A673 (cell line): Measurements from ENCODE around the gene ARRDC2.

Experiments
- CTCF ChIP-seq: fragments of 300-800, 200-600 bp; sonication (generic); conservative IDR thresholded peaks from 2 replicates; pipeline ENCODE4 v1.5.1; 2017; ENCODE audit warnings: low read depth, mild to moderate bottlenecking, antibody characterized with exemption, low read length, moderate library complexity, mixed read lengths
- EZH2 ChIP-seq: fragments of 200-600 bp; sonication (generic); IDR thresholded peaks from 2 replicates; pipeline ENCODE4 v1.6.1; 2017; ENCODE audit warnings: borderline replicate concordance, low read depth, mild to moderate bottlenecking, mixed read lengths, antibody characterized with exemption, low read length; ENCODE audit not compliant: poor library complexity, severe bottlenecking

GRCh38 chr19:17973759-17974158 lies 34.2 kb upstream of the ARRDC2 start:
- no peak for TF ChIP-seq CTCF
- no peak for TF ChIP-seq EZH2
